Parathyroid adenoma (tissue), 2 donors: ENCODE results near the gene ACAD10.

ENCODE experiments used
- H2AFZ ChIP-seq: fragments of 300-600 bp; sonication (generic); one replicate; pipeline ENCODE4 v1.7.0; 2017; ENCODE audit warnings: antibody characterized with exemption, mild to moderate bottlenecking
- H3K27ac ChIP-seq: fragments of 300-600 bp; sonication (generic); one replicate; pipeline ENCODE4 v1.7.0; 2017
- H3K27me3 ChIP-seq: fragments of 300-600 bp; sonication (generic); one replicate; pipeline ENCODE4 v1.7.0; 2017; ENCODE audit warnings: low read length; ENCODE audit not compliant: control insufficient read depth, insufficient read depth
- H3K36me3 ChIP-seq: fragments of 300-600 bp; sonication (generic); one replicate; pipeline ENCODE4 v1.7.0; 2017; ENCODE audit warnings: low read length; ENCODE audit not compliant: control insufficient read depth, insufficient read depth
- H3K4me1 ChIP-seq: fragments of 300-600 bp; sonication (generic); one replicate; pipeline ENCODE4 v1.7.0; 2017; ENCODE audit warnings: control low read depth
- H3K4me2 ChIP-seq: fragments of 300-600 bp; sonication (generic); one replicate; pipeline ENCODE4 v1.7.0; 2017; ENCODE audit warnings: low read length
- H3K4me3 ChIP-seq: fragments of 300-600 bp; sonication (generic); one replicate; pipeline ENCODE4 v1.7.0; 2017; ENCODE audit warnings: low read depth, low read length
- H3K79me2 ChIP-seq: fragments of 300-600 bp; sonication (generic); one replicate; pipeline ENCODE4 v1.7.0; 2017; ENCODE audit warnings: control low read depth
- H3K9ac ChIP-seq: fragments of 300-600 bp; sonication (generic); one replicate; pipeline ENCODE4 v1.7.0; 2017; ENCODE audit warnings: mild to moderate bottlenecking
- H3K9me3 ChIP-seq: fragments of 300-600 bp; sonication (generic); one replicate; pipeline ENCODE4 v1.7.0; 2017; ENCODE audit warnings: low read length; ENCODE audit not compliant: control insufficient read depth
- TF ChIP-seq, protein P1 (sequence below): fragments of 300-600 bp; sonication (generic); IDR thresholded peaks from one replicate; pipeline ENCODE4 v1.7.0; 2017; ENCODE audit warnings: antibody characterized with exemption, mild to moderate bottlenecking
- donor health status: primary hyperparathyroidism.

The ACAD10 gene

GRCh38 chr12:111788178-111788654, 102.4 kb downstream of the ACAD10 start:
- Histone ChIP-seq H3K9me3 (no peaks in the 10 kb centered on the region), H3K4me2 (no peak overlapping the region), H3K27me3 (no peaks in the 10 kb centered on the region), H2AFZ (no peak overlapping the region), H3K27ac (no peak overlapping the region), H3K36me3 (no peaks in the 10 kb centered on the region), H3K4me1 (no peaks in the 10 kb centered on the region), H3K9ac (no peak overlapping the region), H3K79me2 (no peaks in the 10 kb centered on the region), H3K4me3 (no peak overlapping the region)
- TF ChIP-seq, protein P1, sequence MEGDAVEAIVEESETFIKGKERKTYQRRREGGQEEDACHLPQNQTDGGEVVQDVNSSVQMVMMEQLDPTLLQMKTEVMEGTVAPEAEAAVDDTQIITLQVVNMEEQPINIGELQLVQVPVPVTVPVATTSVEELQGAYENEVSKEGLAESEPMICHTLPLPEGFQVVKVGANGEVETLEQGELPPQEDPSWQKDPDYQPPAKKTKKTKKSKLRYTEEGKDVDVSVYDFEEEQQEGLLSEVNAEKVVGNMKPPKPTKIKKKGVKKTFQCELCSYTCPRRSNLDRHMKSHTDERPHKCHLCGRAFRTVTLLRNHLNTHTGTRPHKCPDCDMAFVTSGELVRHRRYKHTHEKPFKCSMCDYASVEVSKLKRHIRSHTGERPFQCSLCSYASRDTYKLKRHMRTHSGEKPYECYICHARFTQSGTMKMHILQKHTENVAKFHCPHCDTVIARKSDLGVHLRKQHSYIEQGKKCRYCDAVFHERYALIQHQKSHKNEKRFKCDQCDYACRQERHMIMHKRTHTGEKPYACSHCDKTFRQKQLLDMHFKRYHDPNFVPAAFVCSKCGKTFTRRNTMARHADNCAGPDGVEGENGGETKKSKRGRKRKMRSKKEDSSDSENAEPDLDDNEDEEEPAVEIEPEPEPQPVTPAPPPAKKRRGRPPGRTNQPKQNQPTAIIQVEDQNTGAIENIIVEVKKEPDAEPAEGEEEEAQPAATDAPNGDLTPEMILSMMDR = no peak

GRCh38 chr12:111789779-111790178, 103.9 kb downstream of the ACAD10 start:
- no peak overlapping the region for H3K4me2 ChIP-seq
- H3K4me3 ChIP-seq = no peak overlapping the region
- no peak overlapping the region for H2AFZ ChIP-seq
- H3K4me1 ChIP-seq = no peaks in the 10 kb centered on the region
- H3K79me2 ChIP-seq = no peaks in the 10 kb centered on the region
- no peak overlapping the region for H3K9ac ChIP-seq
- no peak overlapping the region for H3K27ac ChIP-seq
- H3K9me3 ChIP-seq = no peaks in the 10 kb centered on the region
- TF ChIP-seq, protein P1 = no peak
- H3K36me3 ChIP-seq = no peaks in the 10 kb centered on the region
- no peaks in the 10 kb centered on the region for H3K27me3 ChIP-seq

GRCh38 chr12:111791507-111791906, 105.7 kb downstream of the ACAD10 start:
- Histone ChIP-seq H3K4me3 (no peak overlapping the region), H3K27ac (no peak overlapping the region), H3K4me2 (no peak overlapping the region), H2AFZ (no peak overlapping the region), H3K4me1 (no peaks in the 10 kb centered on the region), H3K9me3 (no peaks in the 10 kb centered on the region), H3K79me2 (no peaks in the 10 kb centered on the region), H3K9ac (no peak overlapping the region), H3K36me3 (no peaks in the 10 kb centered on the region), H3K27me3 (no peaks in the 10 kb centered on the region)
- TF ChIP-seq, protein P1 = no peak

- no peak overlapping the region for H3K9ac ChIP-seq
- no peak overlapping the region for H3K4me3 ChIP-seq
- H3K79me2 ChIP-seq = no peaks in the 10 kb centered on the region
- no peak overlapping the region for H3K4me2 ChIP-seq
- TF ChIP-seq, protein P1 = no peak
- no peaks in the 10 kb centered on the region for H3K27me3 ChIP-seq
- no peak overlapping the region for H2AFZ ChIP-seq
- no peaks in the 10 kb centered on the region for H3K9me3 ChIP-seq
- H3K27ac ChIP-seq = no peak overlapping the region
- no peaks in the 10 kb centered on the region for H3K36me3 ChIP-seq
- no peaks in the 10 kb centered on the region for H3K4me1 ChIP-seq
Measured at GRCh38 chr12:111792155-111792855, 106.5 kb downstream of the ACAD10 start.

DNA sequence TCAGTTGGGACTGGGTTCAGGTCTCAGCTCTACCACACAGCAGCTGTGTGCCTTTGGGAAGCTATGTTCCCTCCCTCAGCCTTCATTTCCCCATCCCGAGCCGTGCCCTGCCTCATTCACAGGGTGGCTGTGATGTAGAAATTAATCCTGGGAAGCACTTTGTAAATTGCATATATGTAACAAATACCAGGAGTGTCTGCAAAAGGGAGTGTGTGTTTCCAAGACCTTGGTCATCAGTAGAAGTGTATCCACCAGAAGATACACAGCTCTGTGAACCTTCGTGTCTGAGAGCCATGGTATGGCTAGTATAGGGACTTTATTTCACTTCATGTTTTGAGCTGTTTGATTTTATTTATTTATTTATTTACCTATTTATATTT, 107.0 kb downstream of the ACAD10 start:
- no peaks in the 10 kb centered on the region for H3K4me1 ChIP-seq
- TF ChIP-seq, protein P1 = no peak
- H3K36me3 ChIP-seq = no peaks in the 10 kb centered on the region
- H3K79me2 ChIP-seq = no peaks in the 10 kb centered on the region
- H3K27ac ChIP-seq = no peak overlapping the region
- H2AFZ ChIP-seq = no peak overlapping the region
- no peak overlapping the region for H3K9ac ChIP-seq
- no peaks in the 10 kb centered on the region for H3K27me3 ChIP-seq
- H3K9me3 ChIP-seq = no peaks in the 10 kb centered on the region
- H3K4me3 ChIP-seq = no peak overlapping the region
- H3K4me2 ChIP-seq = no peak overlapping the region
